ENCODE measurements around the gene IL17RB. TPM values are rescaled to one million over a fixed set of nuclear protein-coding genes. Genes with fewer than 3 reads are reported as not detected.

The IL17RB gene
- total RNA-seq, 4 donors from 2014 or later, result 0.52 to 0.83 (median 0.63) TPM; not detected in 1

GRCh38 chr3:53819163-53819868 is 27.1 kb upstream of the IL17RB start:
- Histone ChIP-seq H3K9me3 (no peaks in the 10 kb centered on the region), H3K4me3 (no peak overlapping the region), H3K27me3 (no peaks in the 10 kb centered on the region), H3K36me3 (peaks cover 0 to 29% (median 6%) of the 10 kb centered on the region in 4 donors), H3K27ac (replicated peaks in 1 of 4) (no peak overlapping the region), H3K4me1 (no peaks in the 10 kb centered on the region)
- TF ChIP-seq POLR2AphosphoS5 (IDR thresholded peaks at IDR 0.05), result no peak
- DNase-seq (ENCODE audit: extremely low spot score), result no peak
- intact Hi-C loops (cut with DNase I), result no loop called here
- WGBS, result 91% methylated on average over 7 of the region's 14 CpGs

- Histone ChIP-seq H3K9me3 (no peaks in the 10 kb centered on the region), H3K4me1 (no peaks in the 10 kb centered on the region), H3K4me3 (no peak overlapping the region), H3K36me3 (peaks cover 0 to 29% (median 6%) of the 10 kb centered on the region in 4 donors), H3K27me3 (no peaks in the 10 kb centered on the region), H3K27ac (replicated peaks in 1 of 4) (no peak overlapping the region)
- intact Hi-C loops (cut with DNase I), result no loop called here
- 89% methylated on average over 5 of the region's 5 CpGs for WGBS
- no peak for TF ChIP-seq CTCF (IDR thresholded peaks at IDR 0.05)
- no peak for TF ChIP-seq POLR2AphosphoS5 (IDR thresholded peaks at IDR 0.05)
- TF ChIP-seq POLR2A (IDR thresholded peaks at IDR 0.05; ENCODE audit: low read depth), result no peak
- no peak for DNase-seq (ENCODE audit: extremely low spot score)
These were observed 26.3 kb upstream of the IL17RB start for GRCh38 chr3:53820084-53820483.

- no peak for TF ChIP-seq POLR2AphosphoS5 (IDR thresholded peaks at IDR 0.05)
- TF ChIP-seq EP300 (IDR thresholded peaks at IDR 0.05), result no peak
- no peak for TF ChIP-seq CTCF (IDR thresholded peaks at IDR 0.05)
- TF ChIP-seq POLR2A (IDR thresholded peaks at IDR 0.05; ENCODE audit: low read depth), result no peak
- 84% methylated on average over 16 of the region's 21 CpGs for WGBS
- Histone ChIP-seq H3K4me3 (no peak overlapping the region), H3K9me3 (no peaks in the 10 kb centered on the region), H3K36me3 (peaks cover 0 to 29% (median 6%) of the 10 kb centered on the region in 4 donors), H3K4me1 (no peaks in the 10 kb centered on the region), H3K27ac (replicated peaks in 1 of 4) (no peak overlapping the region), H3K27me3 (no peaks in the 10 kb centered on the region)
- no peak for DNase-seq (ENCODE audit: extremely low spot score)
- intact Hi-C loops (cut with DNase I), result no loop called here
These were observed 25.4 kb upstream of the IL17RB start for GRCh38 chr3:53820756-53821580.

- Histone ChIP-seq H3K27ac (replicated peaks in 1 of 4) (no peak overlapping the region), H3K9me3 (no peaks in the 10 kb centered on the region), H3K4me3 (no peak overlapping the region), H3K4me1 (no peaks in the 10 kb centered on the region), H3K36me3 (peaks cover 0 to 29% (median 6%) of the 10 kb centered on the region in 4 donors), H3K27me3 (no peaks in the 10 kb centered on the region)
- TF ChIP-seq POLR2A (IDR thresholded peaks at IDR 0.05; ENCODE audit: low read depth) (no peak), EP300 (IDR thresholded peaks at IDR 0.05) (no peak), POLR2AphosphoS5 (IDR thresholded peaks at IDR 0.05) (no peak), CTCF (IDR thresholded peaks at IDR 0.05) (no peak)
- DNase-seq (ENCODE audit: extremely low spot score), result no peak
- WGBS, result 58% methylated on average over 5 of the region's 5 CpGs
- intact Hi-C loops (cut with DNase I), result no loop called here
These were observed 24.7 kb upstream of the IL17RB start for GRCh38 chr3:53821631-53822121.

- DNase-seq (ENCODE audit: extremely low spot score), result no peak
- Histone ChIP-seq H3K4me3 (no peak overlapping the region), H3K9me3 (no peaks in the 10 kb centered on the region), H3K27ac (replicated peaks in 1 of 4) (no peak overlapping the region), H3K4me1 (no peaks in the 10 kb centered on the region), H3K27me3 (no peaks in the 10 kb centered on the region), H3K36me3 (peaks cover 0 to 26% (median 6%) of the 10 kb centered on the region in 4 donors)
- 84% methylated on average over 12 of the region's 14 CpGs for WGBS
- no peak for TF ChIP-seq EP300 (IDR thresholded peaks at IDR 0.05)
- no peak for TF ChIP-seq POLR2A (IDR thresholded peaks at IDR 0.05; ENCODE audit: low read depth)
- intact Hi-C loops (cut with DNase I), result no loop called here
These were observed 24.0 kb upstream of the IL17RB start for GRCh38 chr3:53822331-53822741.
